Right atrium auricular region (tissue), 2 donors: ENCODE results near the gene PARD3B. TPM values are rescaled to one million over a fixed set of nuclear protein-coding genes. Genes with fewer than 3 reads are reported as not detected.

Source experiments
- DNase-seq: peaks from one replicate; pipeline ENCODE4 v3.0.0-alpha.2; 2019; ENCODE audit warnings: low spot score
- H3K27ac ChIP-seq, 2 donors: fragments of 200-600 bp; sonication (generic); 1 replicate in 1 of 2; 2 replicates in 1 of 2; pipeline ENCODE4 v1.5.1; 2016 to 2019
- H3K27me3 ChIP-seq, 2 donors: fragments of 200-600 bp; sonication (generic); one replicate each; pipeline versions ENCODE4 v1.5.1 to v1.6.0; 2017 to 2019
- H3K36me3 ChIP-seq: fragments of 200-600 bp; sonication (generic); one replicate; pipeline ENCODE4 v1.5.1; 2016
- H3K4me1 ChIP-seq, 2 donors: fragments of 200-600 bp; sonication (generic); one replicate each; pipeline versions ENCODE4 v1.5.1 to v1.6.0; 2017 to 2019
- H3K4me3 ChIP-seq, 2 donors: fragments of 200-600 bp; sonication (generic); 1 replicate in 1 of 2; 2 replicates in 1 of 2; pipeline ENCODE4 v1.5.1; 2017 to 2019; ENCODE audit warnings: mild to moderate bottlenecking in 1 of 2, moderate library complexity in 1 of 2
- H3K9me3 ChIP-seq, 2 donors: fragments of 200-600 bp; sonication (generic); one replicate each; pipeline ENCODE4 v1.5.1; 2019
- CTCF ChIP-seq, 2 donors: fragments of 200-600 bp; sonication (generic); IDR thresholded peaks; one replicate each; pipeline ENCODE4 v1.5.1; 2019; ENCODE audit warnings: antibody characterized with exemption in 2 of 2
- total RNA-seq, 2 donors: library from RNA; depleted of rRNA; stranded (reverse); fragments of >200 nt; gene quantifications; one replicate each; pipeline ENCODE4 v1.1.0, GENCODE V29; 2016

PARD3B gene
- total RNA-seq, 2 donors from 2014 or later: 7.4 to 12.2 TPM

GRCh38 chr2:204763974-204764703, 218.9 kb downstream of the PARD3B start:
- H3K9me3 ChIP-seq: peaks cover 3 to 18% of the 10 kb centered on the region in 2 donors
- H3K27me3 ChIP-seq: no peaks in the 10 kb centered on the region
- no peaks in the 10 kb centered on the region for H3K36me3 ChIP-seq
- no peak for DNase-seq
- H3K27ac ChIP-seq: no peak overlapping the region
- H3K4me1 ChIP-seq: no peaks in the 10 kb centered on the region
- no peak for TF ChIP-seq CTCF (IDR thresholded peaks at IDR 0.05)
- H3K4me3 ChIP-seq: no peak overlapping the region

- H3K4me3 ChIP-seq: no peak overlapping the region
- H3K4me1 ChIP-seq: peaks cover 0 to 9% of the 10 kb centered on the region in 2 donors
- no peaks in the 10 kb centered on the region for H3K36me3 ChIP-seq
- no peaks in the 10 kb centered on the region for H3K9me3 ChIP-seq
- H3K27me3 ChIP-seq: no peaks in the 10 kb centered on the region
- TF ChIP-seq CTCF (IDR thresholded peaks at IDR 0.05): no peak
- H3K27ac ChIP-seq: no peak overlapping the region
- no peak for DNase-seq
These were observed 225.5 kb downstream of the PARD3B start for GRCh38 chr2:204770735-204771134.

GRCh38 chr2:204771721-204772120, 226.4 kb downstream of the PARD3B start:
- DNase-seq: no peak
- H3K4me1 ChIP-seq: peaks cover 0 to 9% of the 10 kb centered on the region in 2 donors
- no peaks in the 10 kb centered on the region for H3K36me3 ChIP-seq
- H3K27me3 ChIP-seq: no peaks in the 10 kb centered on the region
- H3K4me3 ChIP-seq: no peak overlapping the region
- H3K27ac ChIP-seq: no peak overlapping the region
- no peak for TF ChIP-seq CTCF (IDR thresholded peaks at IDR 0.05)
- H3K9me3 ChIP-seq: no peaks in the 10 kb centered on the region

GRCh38 chr2:204772546-204772945, 227.3 kb downstream of the PARD3B start:
- Histone ChIP-seq H3K9me3 (no peaks in the 10 kb centered on the region), H3K27ac (no peak overlapping the region), H3K4me3 (no peak overlapping the region), H3K4me1 (peaks cover 0 to 9% of the 10 kb centered on the region in 2 donors), H3K36me3 (no peaks in the 10 kb centered on the region), H3K27me3 (no peaks in the 10 kb centered on the region)
- TF ChIP-seq CTCF (IDR thresholded peaks at IDR 0.05): no peak
- no peak for DNase-seq

GRCh38 chr2:204775766-204776165, 230.5 kb downstream of the PARD3B start:
- no peak overlapping the region for H3K27ac ChIP-seq
- no peak overlapping the region for H3K4me3 ChIP-seq
- TF ChIP-seq CTCF (IDR thresholded peaks at IDR 0.05): no peak
- no peaks in the 10 kb centered on the region for H3K36me3 ChIP-seq
- no peaks in the 10 kb centered on the region for H3K27me3 ChIP-seq
- H3K4me1 ChIP-seq: peaks cover 0 to 5% of the 10 kb centered on the region in 2 donors
- DNase-seq: no peak
- no peaks in the 10 kb centered on the region for H3K9me3 ChIP-seq
